ENCODE data around the gene ZBTB1. TPM values are rescaled to one million over a fixed set of nuclear protein-coding genes. Genes with fewer than 3 reads are reported as not detected.

Gene ZBTB1
- total and polyA plus RNA-seq, 9 of the 15 experiments (the other 6 are each of a cell fraction or from before 2014, with no cell fraction given) = 2.3 to 16.5 (median 9.0) TPM

- ChIA-PET CTCF (ENCODE audit: low intra/inter-chr PET ratio) (no interaction called here), POLR2A (interaction anchor here (1.0 kb wide), 1 partner anchor 134 kb away, joined by 4 read pairs; no protein-coding TSS in a partner anchor)
- Histone ChIP-seq H3K4me2 (ENCODE audit: insufficient read depth, low read length) (peak overlapping the region; percentile 78), H3K36me3 (ENCODE audit: control insufficient read depth, insufficient read depth, low read length) (no peaks in the 10 kb centered on the region; the same call in 2 of the 3 replicates), H3K79me2 (ENCODE audit: control insufficient read depth, insufficient read depth, low read length) (peaks cover 36% of the 10 kb centered on the region), H3K9me3 (replicated peaks; ENCODE audit: control insufficient read depth, insufficient read depth, low read depth, low read length) (no peaks in the 10 kb centered on the region), H3K9ac (ENCODE audit: insufficient read depth in 1 of 2, low read depth in 2 of 2, low read length in 2 of 2) (peak overlapping the region; percentile 85 to 89; a peak in 3 of 4 replicates), H3K4me3 (peak overlapping the region; percentile 64), H4K20me1 (replicated peaks; ENCODE audit: control insufficient read depth, insufficient read depth, low read length) (no peaks in the 10 kb centered on the region), H3K4me1 (replicated peaks in 1 of 2; ENCODE audit: control insufficient read depth in 2 of 2, insufficient read depth in 2 of 2, low read length in 2 of 2) (peaks cover 25 to 29% of the 10 kb centered on the region in 2 experiments), H3K9me1 (ENCODE audit: control insufficient read depth, insufficient read depth, low read length) (no peaks in the 10 kb centered on the region), H3K27ac (ENCODE audit: extremely low read depth, low read depth, low read length) (peak overlapping the region; percentile 91; the same call in 1 of the 3 replicates), H3K27me3 (ENCODE audit: control insufficient read depth in 2 of 2, insufficient read depth in 2 of 2, low read length in 2 of 2) (no peaks in the 10 kb centered on the region), H2AFZ (ENCODE audit: low read depth, low read length) (0 out of 2 replicates have a peak overlapping the region, but pooled peaks have one; percentile 90)
- no TSS peak for BruUV-seq (replicated peaks)
- intact Hi-C loops (cut with micrococcal nuclease) = no loop called here
- 56% methylated on average over 5 of the region's 6 CpGs for WGBS (ENCODE audit: insufficient coverage, low coverage, missing lambda C conversion rate)
- no peak for DNase-seq (ENCODE audit: extremely low read depth in 1 of 4, low spot score in 3 of 4)
- no peak for ATAC-seq
- in situ Hi-C loops (cut with MboI) = no loop called here
- no peak for FAIRE-seq
- TF ChIP-seq CEBPZ (IDR thresholded peaks at IDR 0.05; ENCODE audit: borderline replicate concordance, low read depth, low read length) = no peak
- TF ChIP-seq ZNF3 (CRISPR knock-in tag; IDR thresholded peaks at IDR 0.05) = no peak
- no peak for TF ChIP-seq CAMTA2 (CRISPR knock-in tag; conservative IDR thresholded peaks at IDR 0.05)
- no peak for TF ChIP-seq PCBP2 (IDR thresholded peaks at IDR 0.05; ENCODE audit: low read depth, low read length, poor library complexity, severe bottlenecking)
- no peak for TF ChIP-seq ZNF121 (CRISPR knock-in tag; conservative IDR thresholded peaks at IDR 0.05)
- no peak for TF ChIP-seq BMI1 (IDR thresholded peaks at IDR 0.05; ENCODE audit: low read length)
- no peak for TF ChIP-seq ZNF511 (CRISPR knock-in tag; IDR thresholded peaks at IDR 0.05)
- TF ChIP-seq BRD9 (IDR thresholded peaks at IDR 0.05; ENCODE audit: low read depth, partially characterized antibody) = no peak
- no peak for TF ChIP-seq CCNT2 (IDR thresholded peaks at IDR 0.05; ENCODE audit: borderline replicate concordance, extremely low read depth, insufficient read length, low read depth, low read length)
- TF ChIP-seq YBX1 (IDR thresholded peaks at IDR 0.05) = no peak
- TF ChIP-seq ATF3 (IDR thresholded peaks at IDR 0.05) = no peak
- no peak for TF ChIP-seq ATF3 (CRISPR knock-in tag; conservative IDR thresholded peaks at IDR 0.05)
- TF ChIP-seq NR3C1 (CRISPR knock-in tag; IDR thresholded peaks at IDR 0.05) = no peak
- no peak for TF ChIP-seq LARP7 (IDR thresholded peaks at IDR 0.05)
- TF ChIP-seq MTA2 (IDR thresholded peaks at IDR 0.05; ENCODE audit: low read depth) = no peak
- TF ChIP-seq CREB3L1 (IDR thresholded peaks at IDR 0.05; ENCODE audit: borderline replicate concordance, low read depth) = no peak
- TF ChIP-seq PRMT5 (CRISPR knock-in tag; IDR thresholded peaks at IDR 0.05) = no peak
Measured at GRCh38 chr14:64502456-64502855, 2.1 kb upstream of the ZBTB1 start.
